ENCODE data around the gene CLDN22. TPM values are rescaled to one million over a fixed set of nuclear protein-coding genes. Genes with fewer than 3 reads are reported as not detected.

The CLDN22 gene
- total and polyA plus RNA-seq, 9 of the 15 experiments (the other 6 are each of a cell fraction or from before 2014, with no cell fraction given), result 0.21 TPM; not detected in 8

- intact Hi-C loops (cut with micrococcal nuclease), result no loop called here
- in situ Hi-C loops (cut with MboI), result no loop called here
- 6% methylated on average over 2 of the region's 2 CpGs for WGBS (ENCODE audit: insufficient coverage, low coverage, missing lambda C conversion rate)
- ATAC-seq (no peak), DNase-seq (ENCODE audit: extremely low read depth in 1 of 4, low spot score in 3 of 4) (no peak), FAIRE-seq (no peak)
- Histone ChIP-seq H2AFZ (ENCODE audit: low read depth, low read length) (no peak overlapping the region), H3K4me2 (ENCODE audit: insufficient read depth, low read length) (no peak overlapping the region), H4K20me1 (replicated peaks; ENCODE audit: control insufficient read depth, insufficient read depth, low read length) (no peaks in the 10 kb centered on the region), H3K27me3 (ENCODE audit: control insufficient read depth in 2 of 2, insufficient read depth in 2 of 2, low read length in 2 of 2) (peaks cover 2 to 27% of the 10 kb centered on the region in 2 experiments; a peak in 2 of 5 replicates), H3K27ac (ENCODE audit: extremely low read depth, low read depth, low read length) (no peak overlapping the region), H3K4me1 (replicated peaks in 1 of 2; ENCODE audit: control insufficient read depth in 2 of 2, insufficient read depth in 2 of 2, low read length in 2 of 2) (peaks cover 0 to 8% of the 10 kb centered on the region in 2 experiments; a peak in 2 of 5 replicates), H3K9me1 (ENCODE audit: control insufficient read depth, insufficient read depth, low read length) (no peaks in the 10 kb centered on the region), H3K36me3 (ENCODE audit: control insufficient read depth, insufficient read depth, low read length) (no peaks in the 10 kb centered on the region), H3K9ac (ENCODE audit: insufficient read depth in 1 of 2, low read depth in 2 of 2, low read length in 2 of 2) (no peak overlapping the region), H3K4me3 (no peak overlapping the region), H3K9me3 (replicated peaks; ENCODE audit: control insufficient read depth, insufficient read depth, low read depth, low read length) (peaks cover 3% of the 10 kb centered on the region; the same call in 1 of the 2 replicates), H3K79me2 (ENCODE audit: control insufficient read depth, insufficient read depth, low read length) (no peaks in the 10 kb centered on the region)
- ChIA-PET CTCF (ENCODE audit: low intra/inter-chr PET ratio) (no interaction called here), POLR2A (no interaction called here)
- no peak for TF ChIP-seq ADNP (tag; IDR thresholded peaks at IDR 0.05)
- BruUV-seq (replicated peaks), result no TSS peak
These were observed 10.8 kb upstream of the CLDN22 start for GRCh38 chr4:183330841-183331240.

GRCh38 chr4:183329954-183330742, 10.1 kb upstream of the CLDN22 start:
- Histone ChIP-seq H3K27ac (ENCODE audit: extremely low read depth, low read depth, low read length) (no peak overlapping the region), H3K36me3 (ENCODE audit: control insufficient read depth, insufficient read depth, low read length) (no peaks in the 10 kb centered on the region), H3K9me1 (ENCODE audit: control insufficient read depth, insufficient read depth, low read length) (no peaks in the 10 kb centered on the region), H3K4me1 (replicated peaks in 1 of 2; ENCODE audit: control insufficient read depth in 2 of 2, insufficient read depth in 2 of 2, low read length in 2 of 2) (peaks cover 0 to 2% of the 10 kb centered on the region in 2 experiments; a peak in 1 of 5 replicates), H4K20me1 (replicated peaks; ENCODE audit: control insufficient read depth, insufficient read depth, low read length) (no peaks in the 10 kb centered on the region), H3K4me2 (ENCODE audit: insufficient read depth, low read length) (no peak overlapping the region), H3K9ac (ENCODE audit: insufficient read depth in 1 of 2, low read depth in 2 of 2, low read length in 2 of 2) (no peak overlapping the region), H3K27me3 (ENCODE audit: control insufficient read depth in 2 of 2, insufficient read depth in 2 of 2, low read length in 2 of 2) (peaks cover 2 to 27% of the 10 kb centered on the region in 2 experiments; a peak in 2 of 5 replicates), H3K9me3 (replicated peaks; ENCODE audit: control insufficient read depth, insufficient read depth, low read depth, low read length) (peaks cover 3% of the 10 kb centered on the region; the same call in 1 of the 2 replicates), H3K4me3 (no peak overlapping the region), H3K79me2 (ENCODE audit: control insufficient read depth, insufficient read depth, low read length) (no peaks in the 10 kb centered on the region), H2AFZ (ENCODE audit: low read depth, low read length) (no peak overlapping the region)
- CTCF ChIA-PET (ENCODE audit: low intra/inter-chr PET ratio), result no interaction called here
- POLR2A ChIA-PET, result no interaction called here
- ATAC-seq, result no peak
- no peak for FAIRE-seq
- WGBS (ENCODE audit: insufficient coverage, low coverage, missing lambda C conversion rate), result 18% methylated on average over 10 of the region's 10 CpGs
- no TSS peak for BruUV-seq (replicated peaks)
- in situ Hi-C loops (cut with MboI), result no loop called here
- intact Hi-C loops (cut with micrococcal nuclease), result no loop called here
- no peak for DNase-seq (ENCODE audit: extremely low read depth in 1 of 4, low spot score in 3 of 4)
- TF ChIP-seq, protein P1, sequence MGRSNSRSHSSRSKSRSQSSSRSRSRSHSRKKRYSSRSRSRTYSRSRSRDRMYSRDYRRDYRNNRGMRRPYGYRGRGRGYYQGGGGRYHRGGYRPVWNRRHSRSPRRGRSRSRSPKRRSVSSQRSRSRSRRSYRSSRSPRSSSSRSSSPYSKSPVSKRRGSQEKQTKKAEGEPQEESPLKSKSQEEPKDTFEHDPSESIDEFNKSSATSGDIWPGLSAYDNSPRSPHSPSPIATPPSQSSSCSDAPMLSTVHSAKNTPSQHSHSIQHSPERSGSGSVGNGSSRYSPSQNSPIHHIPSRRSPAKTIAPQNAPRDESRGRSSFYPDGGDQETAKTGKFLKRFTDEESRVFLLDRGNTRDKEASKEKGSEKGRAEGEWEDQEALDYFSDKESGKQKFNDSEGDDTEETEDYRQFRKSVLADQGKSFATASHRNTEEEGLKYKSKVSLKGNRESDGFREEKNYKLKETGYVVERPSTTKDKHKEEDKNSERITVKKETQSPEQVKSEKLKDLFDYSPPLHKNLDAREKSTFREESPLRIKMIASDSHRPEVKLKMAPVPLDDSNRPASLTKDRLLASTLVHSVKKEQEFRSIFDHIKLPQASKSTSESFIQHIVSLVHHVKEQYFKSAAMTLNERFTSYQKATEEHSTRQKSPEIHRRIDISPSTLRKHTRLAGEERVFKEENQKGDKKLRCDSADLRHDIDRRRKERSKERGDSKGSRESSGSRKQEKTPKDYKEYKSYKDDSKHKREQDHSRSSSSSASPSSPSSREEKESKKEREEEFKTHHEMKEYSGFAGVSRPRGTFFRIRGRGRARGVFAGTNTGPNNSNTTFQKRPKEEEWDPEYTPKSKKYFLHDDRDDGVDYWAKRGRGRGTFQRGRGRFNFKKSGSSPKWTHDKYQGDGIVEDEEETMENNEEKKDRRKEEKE (IDR thresholded peaks at IDR 0.05; ENCODE audit: borderline replicate concordance in 1 of 2, control insufficient read depth in 1 of 2, low read depth in 2 of 2, low read length in 1 of 2), result no peak
- TF ChIP-seq HOMEZ (CRISPR knock-in tag; IDR thresholded peaks at IDR 0.05) (no peak), SMARCA4 (IDR thresholded peaks at IDR 0.05) (no peak)

Data from K562 (cell line).